Ramos (cell line): Measurements from ENCODE around the gene HLA-DRB1.
"Not testable (repeated sequence)": the region's sequence is repeated elsewhere in the genome, so short reads cannot be mapped to it uniquely, and the experiment has no call there.

Experiments
- in situ Hi-C: fragments of 300-500 bp; cut with MboI; formaldehyde crosslinking; loops from one replicate; pipeline ENCODE4 v1.14.3; 2022; ENCODE audit warnings: low sequenced_read_pairs; ENCODE audit not compliant: unreplicated experiment

Gene HLA-DRB1

DNA sequence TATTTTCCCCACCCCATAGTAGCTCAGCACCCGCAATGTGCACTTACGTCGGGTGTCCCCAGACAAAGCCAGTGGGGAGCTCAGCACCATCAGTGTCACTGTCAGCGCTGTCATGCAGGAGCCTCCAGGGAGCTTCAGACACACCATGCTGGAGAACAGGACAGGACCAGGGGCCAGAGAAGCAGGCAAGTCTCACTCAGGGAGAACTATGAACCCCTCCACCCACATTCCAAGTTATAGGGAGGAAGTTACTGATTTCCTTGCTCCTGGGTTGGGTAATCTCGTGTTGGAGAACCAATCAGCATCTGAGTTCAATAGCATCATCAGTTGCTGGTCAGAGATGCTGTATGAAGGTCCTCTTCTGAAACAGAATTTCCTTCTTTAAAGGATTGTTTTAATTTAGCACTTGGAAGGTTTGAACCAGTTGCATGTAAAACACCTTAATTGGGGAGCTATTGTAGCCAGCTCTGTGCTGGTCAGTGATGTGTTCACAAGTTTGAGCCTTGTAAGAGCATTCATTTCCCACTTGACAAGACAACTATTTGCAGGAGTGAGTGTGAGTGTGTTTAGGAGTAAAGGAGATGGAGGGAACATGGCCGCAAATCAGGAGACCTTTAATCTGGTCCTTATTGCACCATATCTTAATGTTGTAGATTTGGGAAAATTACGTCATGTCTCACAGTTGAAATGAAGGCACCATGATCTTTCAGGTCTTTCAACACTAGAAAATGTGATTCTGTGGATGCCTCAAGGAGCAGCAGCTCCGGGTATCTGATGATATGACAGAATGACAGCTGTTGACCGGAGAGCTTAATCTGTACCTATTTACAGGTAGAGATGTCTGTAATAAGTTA lies at the start of gene HLA-DRB1:
Gene HLA-DRB1 (minus strand): TSS at position 253 of the 854 bp plus-strand sequence. CDS start 106 bp downstream, at position 147.
- in situ Hi-C loops = loop anchor here (10.0 kb wide), 1 partner anchor 75 kb away; no protein-coding TSS in a partner anchor

DNA sequence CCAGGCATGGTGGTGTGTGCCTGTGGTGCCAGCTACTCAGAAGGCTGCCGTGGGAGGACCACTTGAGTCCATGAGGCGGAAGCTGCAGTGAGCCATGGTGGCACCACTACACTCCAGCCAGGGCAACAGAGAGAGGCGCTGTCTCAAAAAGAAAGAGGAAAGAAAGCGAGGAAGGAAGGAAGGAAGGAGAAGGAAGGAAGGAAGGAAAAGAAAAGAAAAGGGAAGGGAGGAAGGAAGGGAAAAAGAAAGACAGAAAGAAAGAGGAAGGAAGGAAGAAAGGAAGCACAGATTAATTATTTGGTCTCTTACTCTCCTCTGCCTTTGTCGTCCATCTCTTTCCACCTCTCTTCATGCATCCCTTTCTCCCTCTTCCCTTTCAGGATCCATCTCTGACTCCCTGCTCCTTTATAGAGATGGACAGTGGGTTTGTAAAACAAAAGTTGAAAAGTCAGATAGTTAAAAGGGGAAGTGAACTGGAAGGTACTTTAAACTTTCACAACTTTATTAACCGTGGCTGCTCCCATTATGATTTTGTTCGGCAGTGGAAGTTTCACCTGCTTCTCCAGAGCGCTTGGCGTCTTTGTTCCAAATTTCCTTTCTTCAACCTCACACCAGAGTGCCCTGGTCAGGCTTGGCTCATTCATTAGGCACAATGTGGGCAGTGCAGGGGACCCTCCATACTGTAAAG lies 49.0 kb upstream of the HLA-DRB1 start:
- in situ Hi-C loops = no loop called here

DNA sequence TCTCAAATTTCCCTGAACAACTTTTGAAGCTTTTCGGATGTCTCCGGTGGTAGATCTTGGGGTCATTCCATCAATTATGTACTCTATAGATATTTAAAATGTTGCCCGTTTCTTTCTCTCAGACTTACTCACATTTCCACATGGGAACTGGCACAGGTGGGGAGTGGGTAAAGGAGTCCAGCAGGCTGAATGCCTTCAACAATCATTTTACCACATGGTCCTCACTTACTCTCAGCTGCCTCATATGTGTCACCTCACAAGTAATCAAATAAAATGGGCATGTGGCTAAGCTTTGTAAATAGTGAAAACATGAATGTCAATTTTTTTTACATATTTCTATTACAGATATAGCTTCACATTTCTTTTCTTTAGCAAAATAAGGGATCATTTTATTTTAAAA lies 48.2 kb upstream of the HLA-DRB1 start:
- in situ Hi-C loops = no loop called here

DNA sequence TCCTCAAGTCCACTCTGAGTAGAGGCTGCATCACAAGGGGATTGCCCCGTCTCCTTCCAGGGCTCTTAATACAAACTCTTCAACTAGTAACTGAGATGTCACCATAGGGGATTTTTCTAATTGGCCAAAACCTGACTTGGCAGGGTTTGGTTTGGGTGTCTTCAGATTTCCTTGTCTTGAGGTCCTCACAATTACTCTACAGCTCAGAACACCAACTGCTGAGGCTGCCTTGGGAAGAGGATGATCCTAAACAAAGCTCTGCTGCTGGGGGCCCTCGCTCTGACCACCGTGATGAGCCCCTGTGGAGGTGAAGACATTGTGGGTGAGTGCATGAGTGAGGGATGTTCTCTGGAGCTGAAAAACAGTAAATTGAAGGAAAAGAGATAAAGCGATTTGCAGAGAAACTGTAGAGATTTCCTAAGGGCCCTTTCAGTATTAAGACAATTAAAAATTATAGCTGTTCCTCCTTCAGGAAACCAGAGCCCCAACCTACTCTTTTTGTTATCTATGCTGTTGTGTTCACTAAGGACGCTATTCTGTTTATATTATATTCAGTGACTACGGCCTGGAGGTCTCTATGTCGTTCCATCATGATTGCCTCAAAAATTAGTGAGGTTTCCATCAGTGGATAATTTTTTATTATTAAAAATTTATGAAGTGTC lies 47.7 kb upstream of the HLA-DRB1 start, which contains the start of gene HLA-DQA1:
Gene HLA-DQA1 (plus strand): TSS at position 188 of the 662 bp plus-strand sequence. CDS start 53 bp downstream, at position 241.
- in situ Hi-C loops = no loop called here

DNA sequence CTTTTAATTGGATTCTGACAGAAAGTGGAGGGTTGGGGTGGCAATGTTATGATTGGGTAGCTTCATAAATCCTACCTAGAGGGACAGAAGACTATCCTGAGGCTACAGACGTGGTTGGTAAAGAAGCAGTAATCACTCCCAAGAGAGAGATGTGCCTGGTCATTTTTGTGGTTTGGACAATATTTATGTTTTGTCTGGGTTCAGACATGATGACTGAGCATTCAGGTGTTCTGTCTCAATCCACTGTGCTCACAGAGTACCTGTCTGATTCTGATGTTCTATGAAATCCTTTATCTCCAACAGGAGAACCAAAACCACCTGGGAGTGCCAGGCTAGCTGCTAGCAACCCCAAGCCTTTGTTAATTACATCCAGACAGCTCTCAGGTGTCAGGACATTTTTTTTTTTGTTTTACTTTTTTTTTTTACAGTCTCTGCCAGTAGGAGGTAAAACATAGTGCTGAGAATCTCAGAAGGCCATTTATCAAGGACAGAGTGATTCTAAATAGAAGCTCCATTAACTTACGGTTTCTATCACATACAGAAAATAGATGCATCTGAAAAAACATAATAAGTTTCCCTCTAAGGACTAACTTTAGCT lies 46.0 kb upstream of the HLA-DRB1 start:
- in situ Hi-C loops = no loop called here

DNA sequence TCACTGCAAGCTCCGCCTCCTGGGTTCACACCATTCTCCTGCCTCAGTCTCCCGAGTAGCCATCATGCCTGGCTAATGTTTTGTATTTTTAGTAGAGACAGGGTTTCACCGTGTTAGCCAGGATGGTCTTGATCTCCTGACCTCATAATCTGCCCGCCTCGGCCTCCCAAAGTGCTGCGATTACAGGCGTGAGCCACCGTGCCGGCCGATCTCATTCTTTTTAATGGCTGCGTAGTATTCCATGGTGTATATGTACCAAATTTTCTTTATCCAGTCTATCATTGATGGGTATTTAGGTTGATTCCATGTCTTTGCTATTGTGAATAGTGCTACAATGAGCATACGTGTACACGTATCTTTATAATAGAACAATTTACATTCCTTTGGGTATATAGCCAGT lies 40.1 kb upstream of the HLA-DRB1 start:
- in situ Hi-C loops = not testable (repeated sequence)

DNA sequence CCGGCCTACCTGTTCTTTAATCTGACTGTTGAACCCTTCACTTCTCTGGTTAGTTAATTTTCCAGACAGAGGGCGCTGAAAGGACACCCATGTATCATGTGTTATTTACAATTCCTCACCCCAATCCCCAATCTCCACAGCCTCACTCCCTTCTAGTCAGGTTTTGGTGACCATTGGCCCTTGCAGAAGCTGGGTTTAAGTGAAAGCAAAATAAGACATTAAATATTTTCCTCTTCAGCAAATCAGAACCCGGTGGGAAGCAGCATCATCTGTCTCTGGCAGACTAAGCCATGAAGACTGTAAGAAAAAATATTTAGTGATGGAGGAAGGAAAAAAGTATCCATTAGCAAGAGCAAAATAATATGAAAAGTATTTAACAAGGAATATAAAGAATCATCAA lies 38.2 kb upstream of the HLA-DRB1 start:
- in situ Hi-C loops = no loop called here

DNA sequence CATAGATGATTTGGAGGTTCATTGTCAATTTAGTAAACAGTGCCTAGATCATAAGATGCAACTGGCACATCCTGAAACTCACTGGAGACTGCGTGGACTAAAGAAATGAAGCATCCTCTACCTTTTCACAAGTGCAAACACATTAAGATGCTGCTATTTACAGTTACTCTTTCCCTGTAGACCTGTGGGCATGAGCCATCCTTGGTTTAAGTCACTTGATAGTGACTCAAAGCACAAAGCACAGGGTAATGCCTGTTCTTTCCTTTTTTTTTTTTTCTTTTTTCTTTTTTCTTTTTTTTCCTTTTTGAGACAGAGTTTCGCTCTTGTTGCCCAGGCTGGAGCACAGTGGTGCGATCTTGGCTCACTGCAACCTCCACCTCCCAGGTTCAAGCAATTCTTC lies 37.6 kb upstream of the HLA-DRB1 start:
- in situ Hi-C loops = no loop called here

DNA sequence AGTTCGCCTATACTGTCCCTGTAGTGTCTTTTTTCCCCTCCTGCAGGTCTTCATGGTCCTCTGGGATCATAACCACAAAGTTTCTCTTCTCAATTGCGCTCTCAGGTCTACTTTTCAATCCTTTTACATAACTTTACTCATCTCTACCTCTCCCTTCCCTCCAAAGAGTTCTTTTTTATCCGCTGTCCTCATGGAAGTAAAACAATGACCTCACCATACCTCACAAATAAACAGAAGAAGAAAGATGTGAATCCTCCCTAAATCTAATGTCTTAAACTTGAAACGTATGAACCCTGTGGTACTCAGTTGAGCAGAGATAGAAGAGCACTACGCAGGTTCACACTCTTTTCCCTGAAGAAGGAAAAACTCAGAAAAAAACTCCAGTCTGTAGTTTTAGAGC lies 35.5 kb upstream of the HLA-DRB1 start:
- in situ Hi-C loops = no loop called here

DNA sequence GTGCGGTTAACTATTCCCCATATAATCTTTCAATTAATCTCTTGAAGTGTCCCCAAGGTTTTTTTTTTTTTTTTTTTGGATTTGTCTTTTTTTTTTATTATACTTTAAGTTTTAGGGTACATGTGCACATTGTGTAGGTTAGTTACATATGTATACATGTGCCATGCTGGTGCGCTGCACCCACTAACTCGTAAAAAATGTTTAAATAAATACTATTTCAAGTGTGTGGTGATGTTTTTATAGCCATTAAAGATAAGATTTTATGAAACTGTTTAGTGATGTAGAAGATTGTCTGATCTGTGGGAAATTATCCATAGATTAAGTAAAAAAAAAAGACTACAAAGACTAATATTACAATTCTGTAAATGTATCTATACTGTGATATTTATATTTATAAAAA lies 34.9 kb upstream of the HLA-DRB1 start:
- in situ Hi-C loops = no loop called here

DNA sequence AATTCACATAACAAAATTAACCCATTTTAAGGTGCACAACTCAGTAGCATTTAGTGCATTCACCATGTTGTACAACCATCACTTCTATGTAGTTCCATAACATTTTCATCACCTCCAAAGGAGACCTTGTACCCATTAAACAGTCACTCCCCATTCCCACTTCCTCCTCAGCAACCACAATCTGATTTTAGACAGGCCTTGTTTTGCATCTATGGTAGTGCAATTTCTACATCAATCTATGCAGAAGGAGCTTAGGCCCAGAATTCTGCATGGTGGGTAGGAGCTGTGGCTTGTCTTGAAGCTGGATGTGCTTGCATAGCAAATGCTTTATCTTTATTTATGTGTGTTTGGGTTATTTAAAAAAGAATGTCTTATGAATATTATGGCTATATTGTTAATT lies 34.0 kb upstream of the HLA-DRB1 start:
- in situ Hi-C loops = no loop called here

DNA sequence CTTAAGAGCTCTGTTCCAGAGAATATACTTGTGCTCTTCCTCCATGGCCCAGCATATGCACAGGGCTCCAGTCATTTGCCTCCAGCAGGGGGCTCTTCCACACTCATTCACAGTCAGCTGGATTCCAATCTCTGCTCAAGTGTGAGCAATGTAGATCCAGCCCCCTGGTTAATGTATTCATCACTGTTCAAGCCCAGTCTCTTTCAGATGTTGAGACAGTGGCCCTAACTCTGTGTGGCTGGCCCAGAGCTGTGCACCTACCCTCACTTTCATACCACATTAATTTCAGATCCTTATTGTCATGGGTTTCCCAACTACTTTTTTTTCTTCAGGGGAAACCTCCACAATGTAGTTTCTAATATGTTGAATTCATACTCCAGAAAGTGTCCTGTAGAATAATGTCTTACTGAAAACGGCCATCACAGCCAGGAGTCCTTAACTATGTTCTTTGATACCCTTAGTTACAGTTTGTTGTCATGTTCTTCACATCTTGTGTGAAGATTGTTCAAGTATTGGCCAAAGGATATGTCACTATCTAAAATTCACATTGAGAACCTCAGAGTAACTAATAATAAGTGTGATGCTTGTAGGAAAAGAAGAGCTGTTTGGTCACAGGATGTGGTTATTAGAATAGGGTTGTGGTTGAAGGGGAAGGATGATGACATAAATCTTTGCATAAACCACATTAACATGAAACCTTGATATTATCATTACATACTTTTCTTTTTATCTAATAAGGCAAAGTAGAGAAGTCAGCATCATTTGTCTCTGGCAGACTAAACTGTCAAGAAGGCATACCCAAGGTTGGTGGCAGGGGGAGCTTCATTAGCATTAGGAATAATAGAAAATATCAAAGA lies 33.1 kb upstream of the HLA-DRB1 start:
- in situ Hi-C loops = no loop called here

DNA sequence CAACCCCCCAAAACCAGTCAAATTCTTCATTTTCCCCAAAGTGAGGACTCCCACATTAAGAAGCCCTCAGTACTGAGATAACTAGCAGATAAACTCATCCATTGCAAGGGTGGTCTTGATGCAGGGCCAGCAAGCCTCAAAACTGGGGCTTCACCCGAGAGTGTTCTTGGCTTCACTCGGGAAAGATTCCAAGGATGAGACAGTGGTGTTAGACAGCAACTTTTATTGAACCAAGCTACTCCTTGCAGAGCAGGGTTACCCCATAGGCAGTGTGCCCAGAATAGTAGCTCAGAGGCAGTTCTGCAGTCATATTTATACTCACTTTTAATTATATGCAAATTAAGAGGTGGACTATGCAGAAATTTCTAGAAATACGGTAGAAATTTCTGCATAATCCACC lies 31.7 kb upstream of the HLA-DRB1 start:
- in situ Hi-C loops = no loop called here

DNA sequence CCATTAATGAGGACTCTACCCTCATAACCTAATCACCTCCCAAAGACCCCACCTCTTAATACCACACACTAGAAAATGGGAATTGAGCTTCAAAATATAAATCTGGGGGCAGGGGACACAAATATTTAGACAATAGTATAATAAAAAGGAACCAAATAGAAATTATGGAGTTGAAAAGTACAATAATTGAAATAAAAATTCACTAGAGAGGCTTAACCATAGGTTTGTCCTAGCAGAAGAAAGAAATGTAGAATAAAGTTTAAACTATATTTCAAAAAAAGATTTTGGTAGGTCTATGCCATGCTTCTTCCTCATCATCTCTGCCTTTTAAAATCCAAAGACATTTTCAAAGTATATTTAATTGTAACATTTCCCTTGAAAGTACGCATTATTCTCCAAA lies 28.1 kb upstream of the HLA-DRB1 start:
- in situ Hi-C loops = no loop called here

DNA sequence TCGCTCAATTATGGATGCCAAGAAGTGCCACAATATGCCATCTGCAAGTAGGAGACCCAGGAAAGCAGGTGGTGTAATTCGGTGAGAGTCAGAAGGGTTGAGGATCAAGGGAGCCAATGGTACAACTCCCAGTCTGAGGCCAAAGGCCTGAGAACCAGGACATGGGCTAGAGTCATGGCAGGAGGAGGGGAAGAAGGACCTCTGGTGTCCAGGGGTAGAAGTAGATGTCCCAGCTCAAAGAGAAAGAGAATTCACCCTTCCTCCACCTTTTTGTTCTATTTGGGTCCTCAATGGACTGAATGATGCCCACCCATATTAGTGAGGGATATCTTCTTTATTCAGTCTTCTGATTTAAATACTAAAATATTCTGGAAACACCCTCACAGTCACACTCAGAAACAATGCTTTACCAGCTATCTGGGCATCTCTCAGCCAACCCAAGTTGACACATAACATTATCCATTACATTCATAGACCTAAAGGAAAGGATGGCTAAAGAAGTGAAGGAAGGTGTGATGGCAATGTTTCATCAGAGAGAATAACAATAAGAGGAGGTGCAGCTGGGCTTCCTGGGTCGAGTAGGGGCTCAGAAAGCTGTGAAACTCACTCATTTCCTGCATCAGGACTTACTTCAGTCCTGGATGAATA lies 26.4 kb upstream of the HLA-DRB1 start:
- in situ Hi-C loops = no loop called here

DNA sequence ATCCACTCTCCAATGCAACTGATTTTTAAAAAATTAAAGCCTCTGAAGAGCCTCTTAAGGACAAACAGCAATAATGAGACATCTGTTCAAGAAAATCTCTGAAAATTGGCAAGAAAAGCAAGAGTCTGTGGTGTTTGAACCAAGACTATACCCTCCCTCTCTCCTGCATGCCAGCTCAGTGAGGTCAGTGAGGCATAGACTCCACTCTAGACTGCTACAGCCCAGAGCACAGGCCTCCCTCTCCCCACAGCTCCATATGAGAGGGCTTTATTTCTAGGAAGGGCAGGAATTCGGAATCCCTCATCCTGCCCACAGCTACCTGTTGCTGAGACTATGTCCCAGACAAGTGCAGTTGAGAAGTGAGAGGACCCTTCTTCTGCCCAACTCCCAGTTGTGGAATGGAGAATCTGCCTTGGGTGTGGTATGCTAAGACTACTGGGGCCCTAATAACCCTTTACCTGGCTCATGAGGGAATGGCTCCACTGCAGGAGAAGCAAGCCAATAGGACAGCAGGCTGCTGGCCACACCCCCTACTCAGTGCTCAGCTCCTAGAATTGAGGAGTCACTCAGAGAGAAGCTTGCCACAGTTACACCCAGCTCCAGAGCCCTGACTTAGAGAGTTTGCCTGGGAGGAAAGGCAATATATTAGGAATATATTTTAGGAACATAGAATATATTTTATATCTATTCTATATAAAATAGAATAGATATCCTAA lies 24.9 kb upstream of the HLA-DRB1 start:
- in situ Hi-C loops = no loop called here

DNA sequence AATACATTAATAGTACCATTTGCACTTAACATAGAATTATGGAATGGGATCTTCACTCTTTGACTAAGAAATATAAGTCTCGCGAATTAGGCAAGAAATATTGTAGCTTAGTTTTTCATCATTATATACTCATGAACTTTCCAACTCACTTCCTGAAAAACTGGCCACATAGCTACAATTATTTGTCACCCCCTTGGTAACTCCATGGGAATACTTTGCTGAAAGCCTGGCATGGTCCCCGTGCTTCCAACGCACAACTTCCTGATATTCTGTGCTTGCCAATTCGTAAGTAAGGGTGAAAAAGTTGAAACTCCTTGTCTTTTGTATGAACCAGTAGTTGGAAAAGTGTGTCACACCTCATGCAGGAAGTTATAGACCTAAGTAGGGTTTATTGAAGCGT lies 23.8 kb upstream of the HLA-DRB1 start:
- in situ Hi-C loops = no loop called here

DNA sequence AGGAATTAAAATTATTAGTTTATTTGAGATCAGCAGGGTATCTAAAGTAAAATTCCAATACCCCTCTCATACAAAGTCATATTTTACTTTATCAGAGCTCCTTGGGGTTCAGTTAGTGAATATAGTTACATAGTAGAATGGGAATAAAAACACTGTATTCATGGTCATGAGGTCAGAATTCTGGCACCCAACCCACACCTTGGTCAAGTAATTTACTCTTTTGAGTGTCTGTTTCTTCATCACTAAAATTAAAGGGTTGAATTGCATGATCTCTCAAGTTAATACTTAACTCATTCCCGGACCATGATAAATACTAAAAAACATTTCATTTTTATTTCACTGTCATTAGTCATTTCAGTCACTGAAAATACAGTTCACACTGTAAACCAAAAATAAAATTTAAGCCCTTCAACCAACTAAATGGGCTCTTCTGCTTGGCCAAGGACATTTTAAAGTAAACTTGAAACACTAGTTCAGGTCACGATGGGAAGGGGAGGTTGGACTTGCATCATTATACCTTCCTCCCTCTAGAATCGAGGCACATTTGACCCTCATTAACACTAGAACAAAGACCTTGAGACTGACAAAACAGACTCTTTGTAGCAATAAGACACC lies 21.1 kb upstream of the HLA-DRB1 start:
- in situ Hi-C loops = no loop called here
